AG04449 (cell line): ENCODE data around the gene TLDC2.

Experiments
- CTCF ChIA-PET: fragments of 350-600 bp; formaldehyde crosslinking; extraction: SDS; loops from one replicate; lab custom pipeline; 2021; ENCODE audit warnings: antibody characterized with exemption; lab: Yijun Ruan, JAX
- POLR2A ChIA-PET: fragments of 400-600, 350-600 bp; formaldehyde crosslinking; extraction: SDS; loops from one replicate; lab custom pipeline; 2020; ENCODE audit warnings: antibody characterized with exemption, inconsistent platforms; lab: Yijun Ruan, JAX
- DNase-seq: peaks from one replicate; pipeline ENCODE4 v3.0.0-alpha.2; 2010; ENCODE audit warnings: low read depth, low spot score
- H3K4me3 ChIP-seq: 2 replicates; pipeline ENCODE4 v1.5.1; 2011; ENCODE audit warnings: low read depth, mild to moderate bottlenecking, control low read depth, low read length
- CTCF ChIP-seq: IDR thresholded peaks from one replicate; pipeline ENCODE4 v1.5.1; 2011; ENCODE audit warnings: mild to moderate bottlenecking, moderate library complexity, low read length, control low read depth, inconsistent platforms; ENCODE audit not compliant: insufficient read depth; ENCODE audit errors: missing control alignments

TLDC2 gene

GRCh38 chr20:36865861-36866149 lies 10.1 kb upstream of the TLDC2 start:
- DNase-seq, result no peak
- TF ChIP-seq CTCF, result no peak
- ChIA-PET POLR2A (no interaction called here), CTCF (interaction anchor here (1.0 to 1.1 kb wide), 2 partner anchors 21 to 53 kb away, joined by 3 read pairs; no protein-coding TSS in a partner anchor)
- H3K4me3 ChIP-seq, result no peak overlapping the region

- DNase-seq, result no peak
- H3K4me3 ChIP-seq, result no peak overlapping the region
- ChIA-PET POLR2A (no interaction called here), CTCF (interaction anchor here (1.1 to 1.4 kb wide), 2 partner anchors 57 to 58 kb away, joined by 3 to 5 read pairs; no protein-coding TSS in a partner anchor)
- TF ChIP-seq CTCF, result no peak
These were observed 9.8 kb upstream of the TLDC2 start for GRCh38 chr20:36866164-36866563.

DNA sequence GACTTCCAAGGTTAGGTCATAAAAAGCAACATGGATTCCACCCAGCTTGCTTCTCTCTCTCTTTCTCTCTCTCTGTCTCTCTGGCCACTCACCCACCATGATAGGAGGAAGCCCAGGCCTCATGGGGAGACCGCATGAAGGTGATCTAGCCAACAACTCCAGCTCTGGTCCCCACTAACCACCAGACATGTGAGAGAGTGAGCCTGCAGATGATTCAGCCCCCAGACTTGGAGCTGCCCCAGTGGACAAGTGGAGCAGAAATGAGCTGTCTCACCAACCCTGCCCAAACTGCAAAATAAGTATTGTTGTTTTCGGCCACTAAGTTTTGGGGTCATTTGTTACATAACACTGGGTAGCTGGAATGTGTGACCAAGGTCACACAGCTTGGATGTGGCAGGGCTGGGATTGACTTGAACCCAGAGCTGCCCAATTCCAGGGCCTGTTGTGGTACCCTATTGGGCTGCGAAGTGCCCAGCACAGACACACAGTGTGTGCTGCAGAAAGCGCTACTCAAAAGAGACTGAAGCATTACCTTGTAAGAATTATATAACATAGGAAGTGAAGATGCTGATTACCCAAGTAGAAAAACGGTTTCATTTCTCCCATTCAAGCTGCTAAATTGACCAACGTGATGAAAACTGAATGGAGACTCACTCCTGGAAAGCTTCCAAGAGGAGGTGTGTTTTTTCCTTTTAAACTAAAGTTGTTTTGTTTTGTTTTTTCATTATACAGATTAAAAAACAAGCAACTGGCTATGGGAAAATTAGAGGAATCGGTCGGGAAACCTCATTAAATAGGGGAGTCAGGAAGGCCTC lies 9.1 kb upstream of the TLDC2 start:
- no peak for DNase-seq
- POLR2A ChIA-PET, result no interaction called here

GRCh38 chr20:36871640-36872570 lies 4.0 kb upstream of the TLDC2 start:
- POLR2A ChIA-PET, result no interaction called here
- no peak overlapping the region for H3K4me3 ChIP-seq
- no peak for DNase-seq
- TF ChIP-seq CTCF, result no peak
- CTCF ChIA-PET, result interaction anchor here (0.6 to 4.1 kb wide), 8 partner anchors 7 to 63 kb away, joined by 3 to 24 read pairs (median 4); a partner anchor contains a TSS

More for the DNA sequence above, 9.1 kb upstream of the TLDC2 start:
- H3K4me3 ChIP-seq, result no peak overlapping the region
- TF ChIP-seq CTCF, result no peak
- CTCF ChIA-PET, result interaction anchor here (1.1 to 1.4 kb wide), 2 partner anchors 57 to 58 kb away, joined by 3 to 5 read pairs; no protein-coding TSS in a partner anchor

DNA sequence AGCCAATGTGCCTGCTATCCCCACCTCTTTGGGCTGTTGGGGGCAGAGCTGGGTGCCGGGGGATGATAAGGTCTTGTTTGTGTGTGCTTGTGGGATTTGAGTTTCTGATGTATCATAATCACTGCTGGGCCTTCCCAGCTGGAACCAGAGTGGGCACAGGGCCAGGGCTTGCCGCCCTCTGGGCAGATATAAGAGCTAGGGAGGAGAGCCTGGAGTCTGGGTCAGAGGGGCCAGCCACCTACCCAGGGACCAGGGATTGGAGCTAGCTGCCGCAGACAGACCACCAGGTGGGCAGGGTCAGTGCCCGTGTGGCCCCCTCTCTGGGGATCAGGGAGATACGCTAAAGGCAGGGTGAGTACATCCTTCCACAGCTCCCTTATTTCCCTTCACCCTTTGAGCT lies 3.1 kb upstream of the TLDC2 start:
- DNase-seq, result no peak
- H3K4me3 ChIP-seq, result no peak overlapping the region
- POLR2A ChIA-PET, result no interaction called here
- CTCF ChIA-PET, result interaction anchor here (0.9 to 4.1 kb wide), 6 partner anchors 8 to 256 kb away, joined by 3 to 24 read pairs (median 4); no protein-coding TSS in a partner anchor
- TF ChIP-seq CTCF, result no peak
